ENCODE data around the gene CYP26B1. TPM values are rescaled to one million over a fixed set of nuclear protein-coding genes. Genes with fewer than 3 reads are reported as not detected.

Gene CYP26B1
- total and polyA plus RNA-seq, 2 of the 8 experiments (the other 6 are each of a cell fraction or from before 2014, with no cell fraction given), result 0.06 to 0.69 TPM

DNA sequence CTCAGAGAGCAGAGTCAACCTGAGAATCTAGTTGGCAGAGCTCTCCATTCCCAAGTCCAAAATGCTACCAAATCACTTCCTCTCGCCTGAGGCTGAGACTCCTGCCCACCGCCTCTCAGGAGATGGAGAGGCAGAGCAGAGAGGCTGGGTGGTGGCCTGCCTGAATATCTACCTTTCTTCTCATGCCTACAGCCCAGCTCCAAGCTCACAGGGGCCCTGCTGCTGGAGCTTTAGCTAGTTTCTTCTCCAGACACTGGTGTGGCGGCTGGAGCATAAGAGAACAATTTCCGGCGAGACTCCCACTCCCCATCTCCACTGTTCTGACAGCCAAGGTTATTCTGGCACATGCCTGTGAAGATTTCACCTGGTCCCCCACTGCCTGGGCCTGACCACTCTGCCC is 8.1 kb upstream of the CYP26B1 start:
- Histone ChIP-seq H3K4ac (replicated peaks; ENCODE audit: insufficient read length, low read depth, low read length) (no peak overlapping the region), H4K5ac (ENCODE audit: insufficient read length, low read depth, low read length) (no peak overlapping the region), H2BK5ac (ENCODE audit: low read depth, low read length) (no peak overlapping the region), H3K79me2 (ENCODE audit: control insufficient read depth in 1 of 2, insufficient read depth in 2 of 2, low read length in 2 of 2) (no peaks in the 10 kb centered on the region), H3K36me3 (ENCODE audit: control insufficient read depth in 2 of 4, insufficient read depth in 4 of 4, low read length in 3 of 4) (no peaks in the 10 kb centered on the region), H3K56ac (replicated peaks; ENCODE audit: insufficient read length, low read depth, low read length) (no peak overlapping the region), H3K14ac (ENCODE audit: insufficient read length) (no peak overlapping the region), H2BK20ac (ENCODE audit: low read length) (no peak overlapping the region), H3K4me1 (replicated peaks in 1 of 4; ENCODE audit: control insufficient read depth in 3 of 4, insufficient read depth in 4 of 4, low read length in 3 of 4) (0 out of 7 replicates have a peak, but pooled peaks cover 0 to 6% (median 0%) of the 10 kb centered on the region in 4 experiments), H3K18ac (ENCODE audit: extremely low read depth, low read length) (no peak overlapping the region), H3K23ac (ENCODE audit: insufficient read length) (no peak overlapping the region), H3K9ac (replicated peaks in 1 of 4; ENCODE audit: extremely low read depth in 1 of 4, low read depth in 3 of 4, low read length in 3 of 4) (no peak overlapping the region), H4K91ac (replicated peaks; ENCODE audit: insufficient read length, low read length) (no peak overlapping the region), H2AFZ (ENCODE audit: low read length) (no peak overlapping the region), H2AK5ac (ENCODE audit: low read depth, low read length) (no peak overlapping the region), H3K27ac (ENCODE audit: low read depth, low read length) (no peak overlapping the region), H3K27me3 (replicated peaks in 1 of 4; ENCODE audit: control insufficient read depth in 3 of 4, extremely low read depth in 1 of 4, insufficient read depth in 3 of 4, low read length in 3 of 4) (peaks cover 4 to 12% (median 11%) of the 10 kb centered on the region in 4 experiments), H2BK120ac (replicated peaks; ENCODE audit: low read depth, low read length) (no peak overlapping the region), H2BK12ac (ENCODE audit: low read depth, low read length) (no peak overlapping the region), H4K20me1 (replicated peaks in 1 of 2; ENCODE audit: control insufficient read depth in 1 of 2, insufficient read depth in 2 of 2, low read length in 2 of 2) (no peaks in the 10 kb centered on the region), H4K8ac (ENCODE audit: extremely low read depth, insufficient read depth, low read length) (no peak overlapping the region), H3K4me3 (ENCODE audit: extremely low read depth in 1 of 4, insufficient read depth in 2 of 4, low read depth in 3 of 4, low read length in 4 of 4) (no peak overlapping the region), H3K4me2 (ENCODE audit: insufficient read depth in 1 of 2, low read depth in 2 of 2, low read length in 2 of 2) (no peak overlapping the region), H3K23me2 (ENCODE audit: low read depth, low read length) (no peaks in the 10 kb centered on the region; the same call in 1 of the 2 replicates), H3K79me1 (ENCODE audit: low read depth, low read length) (no peaks in the 10 kb centered on the region), H2BK15ac (ENCODE audit: low read length) (no peak overlapping the region), H3K9me3 (ENCODE audit: insufficient read depth in 2 of 2, low read depth in 1 of 2, low read length in 1 of 2) (no peaks in the 10 kb centered on the region)
- ChIA-PET POLR2A (ENCODE audit: partially characterized antibody) (interaction anchor here (0.6 kb wide), 1 partner anchor 565 kb away, joined by 3 read pairs; no protein-coding TSS in a partner anchor), CTCF (ENCODE audit: partially characterized antibody) (interaction anchor here (0.8 to 1.6 kb wide), 8 partner anchors 18 to 350 kb away, joined by 3 to 8 read pairs (median 3); no protein-coding TSS in a partner anchor)
- FAIRE-seq (no peak), DNase-seq (ENCODE audit: low read depth in 1 of 2, low spot score in 2 of 2) (peak in 1 of 2 experiments; percentile 35)
- 92% methylated on average over 5 of the region's 5 CpGs; no CpG with 5 or more reads in 1 of the 2 experiments for WGBS, 2 experiments (ENCODE audit: extremely low coverage in 1 of 2, insufficient coverage in 1 of 2, insufficient read length in 1 of 2, insufficient replicate concordance in 2 of 2, low coverage in 1 of 2, low lambda C conversion rate in 2 of 2, missing lambda C conversion rate in 1 of 2)
- TF ChIP-seq SRF (IDR thresholded peaks at IDR 0.05; ENCODE audit: low read depth, low read length) (no peak), CHD2 (IDR thresholded peaks at IDR 0.05; ENCODE audit: low read length) (no peak), SIX5 (IDR thresholded peaks at IDR 0.05; ENCODE audit: low read depth, low read length) (no peak), SP2 (IDR thresholded peaks at IDR 0.05; ENCODE audit: low read length) (no peak), USF2 (IDR thresholded peaks at IDR 0.05; ENCODE audit: low read length) (no peak), KDM4A (IDR thresholded peaks at IDR 0.05; ENCODE audit: low read depth, low read length, severe bottlenecking) (no peak), ATF3 (IDR thresholded peaks at IDR 0.05; ENCODE audit: insufficient read depth, low read depth, low read length) (no peak), POU5F1 (IDR thresholded peaks at IDR 0.05; ENCODE audit: low read depth, low read length) (no peak), KDM1A (IDR thresholded peaks at IDR 0.05; ENCODE audit: borderline replicate concordance, low read length) (no peak), YY1 (IDR thresholded peaks at IDR 0.05; ENCODE audit: low read depth, low read length) (no peak)
- TF ChIP-seq, protein P1, sequence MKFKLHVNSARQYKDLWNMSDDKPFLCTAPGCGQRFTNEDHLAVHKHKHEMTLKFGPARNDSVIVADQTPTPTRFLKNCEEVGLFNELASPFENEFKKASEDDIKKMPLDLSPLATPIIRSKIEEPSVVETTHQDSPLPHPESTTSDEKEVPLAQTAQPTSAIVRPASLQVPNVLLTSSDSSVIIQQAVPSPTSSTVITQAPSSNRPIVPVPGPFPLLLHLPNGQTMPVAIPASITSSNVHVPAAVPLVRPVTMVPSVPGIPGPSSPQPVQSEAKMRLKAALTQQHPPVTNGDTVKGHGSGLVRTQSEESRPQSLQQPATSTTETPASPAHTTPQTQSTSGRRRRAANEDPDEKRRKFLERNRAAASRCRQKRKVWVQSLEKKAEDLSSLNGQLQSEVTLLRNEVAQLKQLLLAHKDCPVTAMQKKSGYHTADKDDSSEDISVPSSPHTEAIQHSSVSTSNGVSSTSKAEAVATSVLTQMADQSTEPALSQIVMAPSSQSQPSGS (IDR thresholded peaks at IDR 0.05; ENCODE audit: low read length), result no peak

All from H1 (cell line).